Pulmonary artery endothelial cell (primary cell): ENCODE results near the gene SPRR1A. TPM values are rescaled to one million over a fixed set of nuclear protein-coding genes. Genes with fewer than 3 reads are reported as not detected.
"Not testable (repeated sequence)": the region's sequence is repeated elsewhere in the genome, so short reads cannot be mapped to it uniquely, and the experiment has no call there.

Experiments
- DNase-seq: peaks from one replicate; pipeline ENCODE4 v3.0.0-alpha.2; 2011; ENCODE audit warnings: low read depth, low spot score
- total RNA-seq: library from RNA; depleted of rRNA; stranded (reverse); fragments of >200 nt; gene quantifications from 2 replicates; pipeline ENCODE4 v1.2.3, GENCODE V29; 2014

SPRR1A gene
- total RNA-seq, 1 donor from 2014 or later: not detected

DNA sequence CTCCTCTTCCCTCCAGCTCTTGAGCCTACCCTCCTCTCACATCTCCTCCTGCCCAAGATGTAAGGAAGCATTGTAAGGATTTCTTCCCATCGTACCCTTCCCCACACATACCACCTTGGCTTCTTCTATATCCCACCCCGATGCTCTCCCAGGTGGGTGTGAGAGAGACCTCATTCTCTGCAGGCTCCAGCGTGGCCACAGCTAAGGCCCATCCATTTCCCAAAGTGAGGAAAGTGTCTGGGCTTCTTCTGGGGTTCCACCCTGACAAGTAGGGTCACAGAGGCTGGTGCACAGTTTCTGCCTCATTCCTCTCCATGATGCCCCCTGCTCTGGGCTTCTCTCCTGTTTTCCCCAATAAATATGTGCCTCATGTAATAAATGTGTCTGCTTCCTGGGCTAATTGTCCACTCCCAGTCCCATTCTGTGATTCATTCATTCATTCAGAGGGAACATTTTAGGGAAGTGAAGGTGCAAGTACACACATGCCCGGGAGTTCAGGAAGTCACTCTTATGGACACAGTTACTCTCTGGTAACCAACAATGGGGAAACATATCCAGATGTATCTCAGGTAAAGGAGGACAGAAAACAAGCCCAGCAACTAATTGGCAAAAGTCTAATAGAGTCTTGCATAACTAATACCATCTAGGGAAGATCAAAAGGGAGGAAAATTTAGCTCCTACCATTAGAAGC lies 11.5 kb upstream of the SPRR1A start:
- DNase-seq: no peak

GRCh38 chr1:152976688-152977087 lies 7.2 kb upstream of the SPRR1A start:
- DNase-seq: no peak

DNA sequence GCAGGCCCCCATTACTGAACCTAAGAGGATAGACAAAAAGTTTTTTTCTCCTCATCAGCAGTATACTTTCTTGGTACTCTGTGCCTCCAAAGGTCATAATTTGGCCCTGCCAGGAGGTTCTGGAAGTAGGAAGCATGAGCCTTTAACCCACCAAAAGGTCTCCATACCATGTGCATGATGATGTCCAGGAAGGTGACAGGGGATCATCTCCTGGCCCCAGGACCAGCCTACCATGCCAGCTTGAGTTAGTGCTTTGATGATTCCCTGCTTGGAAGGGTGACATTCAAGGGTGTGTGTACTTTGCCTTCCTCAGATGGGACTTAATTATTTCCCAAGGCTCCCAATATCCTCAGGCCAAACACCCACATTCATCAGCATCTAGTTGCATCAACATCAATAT lies 6.3 kb upstream of the SPRR1A start:
- no peak for DNase-seq

DNA sequence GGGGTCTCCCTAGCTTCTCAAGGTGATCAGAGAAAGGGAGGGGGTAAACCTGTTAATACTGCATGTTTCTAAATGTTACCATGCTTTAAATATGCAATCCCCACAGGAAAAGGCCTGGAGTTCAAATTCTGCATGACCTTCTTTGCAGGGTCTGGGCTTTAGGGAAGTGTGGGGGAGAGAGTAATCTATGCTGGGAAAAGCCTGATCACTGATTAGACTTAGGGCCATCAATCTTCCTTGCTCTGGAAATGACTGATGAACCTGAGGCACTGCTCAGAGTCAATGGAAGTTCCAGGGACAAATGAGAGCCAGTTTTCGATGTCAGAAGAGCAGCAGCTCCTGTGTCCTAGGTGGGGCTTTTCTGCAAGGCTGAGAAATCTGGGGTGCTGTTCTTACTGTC lies 3.2 kb upstream of the SPRR1A start:
- no peak for DNase-seq

DNA sequence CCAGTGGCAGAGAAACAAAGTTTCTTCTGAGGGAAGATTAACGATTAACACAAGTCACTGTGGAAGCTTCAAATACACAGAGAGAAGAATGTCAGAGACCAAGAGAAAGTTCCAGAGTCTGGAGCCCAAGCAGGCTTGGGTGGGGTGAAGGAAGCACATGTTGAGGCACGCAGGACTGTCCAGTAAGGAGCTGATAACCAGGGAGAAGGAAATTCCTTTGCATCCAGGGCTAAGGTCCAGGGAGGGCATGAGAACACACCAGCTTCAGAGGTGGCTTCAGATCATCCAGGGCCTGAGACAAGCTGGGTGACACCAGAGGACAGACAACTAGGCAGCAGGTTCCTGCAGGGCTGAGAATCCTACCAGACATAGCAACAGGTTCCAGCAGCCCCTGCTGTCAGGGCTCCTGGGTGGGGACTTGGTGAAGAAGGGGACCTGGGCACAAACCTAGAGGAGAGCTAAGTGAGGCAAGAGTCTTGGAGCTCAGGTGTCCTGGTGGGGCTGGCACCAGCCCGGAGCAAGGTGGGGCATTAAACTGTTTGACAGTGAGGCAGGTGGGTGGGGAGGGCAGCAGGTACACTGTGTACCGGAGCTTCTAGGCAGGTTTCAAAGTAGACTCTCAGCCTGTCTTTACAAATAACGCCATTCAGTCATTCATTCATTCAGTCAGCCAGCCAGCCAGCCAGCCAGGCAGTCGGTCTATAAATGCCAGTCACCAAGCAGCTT lies 2.6 kb upstream of the SPRR1A start:
- DNase-seq: no peak

DNA sequence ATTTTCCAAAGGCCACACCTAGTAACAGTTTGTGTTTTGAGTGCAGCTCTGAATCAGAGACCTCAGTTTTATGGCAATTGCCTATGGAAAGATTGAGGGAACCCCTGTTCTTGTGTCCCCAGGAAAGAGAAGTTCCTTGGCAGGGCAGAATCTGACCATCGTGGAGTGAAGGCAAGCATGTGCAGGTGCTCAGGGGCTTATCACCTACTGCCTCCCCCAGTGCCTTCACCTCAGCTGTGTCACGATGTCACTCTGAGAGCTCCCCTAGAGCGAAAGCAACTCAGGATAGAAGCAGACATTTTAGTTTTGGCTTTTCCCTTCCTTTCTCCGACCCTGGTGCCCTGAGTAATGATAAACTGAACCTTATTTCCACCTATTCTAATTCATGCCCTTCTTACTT lies 1.8 kb upstream of the SPRR1A start:
- DNase-seq: no peak

DNA sequence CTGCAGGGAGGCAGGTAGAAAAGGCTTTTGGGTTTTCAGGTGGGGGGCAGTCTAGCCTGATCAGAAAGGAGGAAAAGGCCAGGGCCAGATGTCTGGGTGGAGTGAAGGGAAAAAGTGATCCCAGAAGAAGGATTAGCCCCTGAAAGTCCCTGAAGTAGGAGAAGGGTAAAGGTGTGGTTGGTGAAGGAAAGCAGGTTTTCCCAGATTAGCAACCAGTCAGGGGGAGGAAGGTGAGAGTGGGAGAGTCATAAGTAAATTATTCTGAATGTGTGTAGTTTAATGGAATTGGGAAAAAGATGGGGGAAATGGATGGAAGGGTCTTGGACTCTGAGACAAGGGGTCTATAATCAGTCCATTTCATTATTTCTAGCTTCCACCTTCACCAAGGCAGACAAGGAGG lies 647 bp upstream of the SPRR1A start:
- no peak for DNase-seq

GRCh38 chr1:152986578-152986977 lies 2.7 kb downstream of the SPRR1A start:
- DNase-seq: no peak

- DNase-seq: no peak
Measured at GRCh38 chr1:152993186-152993585, 9.3 kb downstream of the SPRR1A start.

GRCh38 chr1:152995842-152996241 lies 12.0 kb downstream of the SPRR1A start:
- DNase-seq: no peak

DNA sequence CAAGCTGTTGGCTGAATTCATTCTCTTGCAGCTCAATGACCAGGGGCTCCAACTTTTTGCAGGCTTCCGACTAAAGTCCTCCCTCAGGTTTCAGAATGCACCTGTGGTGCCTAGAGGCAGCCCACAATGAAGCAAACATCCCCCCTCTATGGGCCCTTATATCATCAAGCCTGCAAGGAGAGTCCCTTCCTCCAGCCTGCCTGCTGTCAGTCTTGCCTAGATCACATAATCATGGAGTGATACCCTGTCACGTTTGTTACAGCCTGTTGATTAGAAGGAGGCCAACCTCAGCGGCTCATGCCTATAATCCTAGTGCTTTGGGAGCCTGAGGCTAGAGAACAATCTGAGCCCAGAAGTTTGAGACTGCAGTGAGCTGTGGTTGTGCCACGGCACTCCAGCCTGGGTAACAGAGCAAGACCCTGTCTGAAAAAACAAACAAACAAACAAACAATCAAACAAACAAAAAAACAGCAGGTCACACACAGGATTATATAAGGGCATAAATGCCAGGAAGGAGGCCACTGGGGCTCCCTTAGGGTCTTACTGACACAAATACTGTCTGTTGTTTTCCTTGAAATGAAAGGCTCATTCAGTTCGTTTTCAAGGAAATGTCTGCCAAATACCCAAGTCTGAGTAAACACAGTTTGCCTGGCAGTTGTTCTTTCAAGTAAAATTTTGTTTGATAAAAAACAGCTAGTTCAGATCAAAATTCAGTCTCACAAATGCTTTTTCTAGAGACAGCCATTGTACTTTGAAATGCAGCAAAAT lies 12.9 kb downstream of the SPRR1A start:
- DNase-seq: no peak

DNA sequence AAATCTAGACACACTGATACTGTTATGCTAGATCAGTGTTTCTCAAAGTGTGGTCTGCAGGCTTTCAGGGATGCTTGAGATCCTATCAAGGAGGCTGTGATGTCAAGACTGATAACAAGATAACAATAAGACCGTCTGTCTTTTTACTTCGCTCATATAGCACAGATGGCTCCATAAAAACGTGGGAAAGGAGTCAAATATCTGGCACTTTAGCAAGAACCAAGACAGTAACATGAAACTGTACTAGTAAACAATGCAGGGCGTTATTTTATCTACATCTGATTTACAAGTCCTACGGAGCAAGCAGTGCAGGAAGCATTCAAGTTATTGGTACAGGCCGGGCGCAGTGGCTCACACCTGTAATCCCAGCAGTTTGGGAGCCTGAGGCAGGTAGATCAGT lies 14.0 kb downstream of the SPRR1A start:
- DNase-seq: no peak

- DNase-seq: no peak
Measured at GRCh38 chr1:152998476-152998875, 14.6 kb downstream of the SPRR1A start.

DNA sequence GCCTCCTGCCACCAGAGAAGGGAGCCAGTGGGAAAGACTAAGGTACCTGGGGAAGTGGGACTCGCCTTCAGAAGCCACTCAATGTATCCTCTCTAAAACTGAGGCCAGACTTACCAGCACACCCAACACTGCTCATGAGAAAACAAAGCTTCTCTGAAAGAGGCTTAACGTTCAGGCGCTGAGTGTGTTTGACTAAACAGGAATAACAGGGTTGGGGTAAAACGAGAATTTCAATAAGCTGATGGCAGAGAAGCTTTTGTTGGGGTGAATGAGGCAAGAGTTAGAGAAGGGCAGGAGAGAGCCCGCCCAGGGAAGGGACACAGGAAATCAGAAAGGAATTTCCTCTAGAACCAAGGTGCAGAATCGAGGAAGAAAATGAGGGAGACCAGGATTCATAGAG lies 15.9 kb downstream of the SPRR1A start:
- DNase-seq: no peak

- no peak for DNase-seq
Measured at GRCh38 chr1:153000294-153000693, 16.4 kb downstream of the SPRR1A start.

DNA sequence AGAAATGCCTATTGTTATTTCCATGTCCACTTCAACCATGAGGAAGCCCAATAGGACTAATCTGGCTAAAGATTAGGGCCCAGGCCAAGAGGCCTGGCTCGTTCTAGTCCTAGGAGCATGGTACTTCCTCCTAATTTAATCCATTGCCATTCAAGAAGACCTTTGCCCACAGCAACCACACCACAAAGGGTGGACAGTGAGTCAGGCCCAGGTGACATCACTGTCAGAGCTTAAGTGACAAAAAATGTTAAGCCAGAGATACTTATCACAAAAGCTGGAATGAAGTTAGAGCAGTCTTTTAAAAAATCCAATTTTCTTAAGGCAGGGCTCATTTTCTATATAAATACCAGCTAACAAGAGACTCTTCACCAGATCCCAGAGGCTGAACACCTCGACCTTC lies 17.5 kb downstream of the SPRR1A start, which contains the start of gene SPRR3:
Gene SPRR3, plus strand, starts transcription at position 368 of the 400 bp plus-strand sequence. CDS start 1,272 bp downstream, outside the sequence.
- DNase-seq: no peak

DNA sequence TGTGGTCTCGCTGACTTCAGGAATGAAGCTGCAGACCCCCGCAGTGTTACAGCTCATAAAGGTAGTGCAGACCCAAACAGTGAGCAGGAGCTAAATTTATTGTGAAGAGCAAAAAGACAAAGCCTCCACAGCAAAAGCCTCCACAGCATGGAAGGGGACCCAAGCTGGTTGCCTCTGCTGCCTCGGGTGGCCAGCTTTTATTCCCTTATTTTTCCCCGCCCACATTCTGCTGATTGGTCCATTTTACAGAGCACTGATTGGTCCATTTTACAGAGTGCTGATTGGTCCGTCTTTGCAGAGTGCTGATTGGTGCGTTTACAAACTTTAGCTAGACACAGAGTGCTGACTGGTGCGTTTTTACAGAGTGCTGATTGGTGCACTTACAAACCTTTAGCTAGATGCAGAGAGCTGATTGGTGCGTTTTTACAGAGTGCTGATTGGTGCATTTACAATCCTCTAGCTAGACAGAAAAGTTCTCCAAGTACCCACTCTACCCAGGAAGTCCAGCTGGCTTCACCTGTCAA lies 27.4 kb downstream of the SPRR1A start:
- not testable (repeated sequence) for DNase-seq

DNA sequence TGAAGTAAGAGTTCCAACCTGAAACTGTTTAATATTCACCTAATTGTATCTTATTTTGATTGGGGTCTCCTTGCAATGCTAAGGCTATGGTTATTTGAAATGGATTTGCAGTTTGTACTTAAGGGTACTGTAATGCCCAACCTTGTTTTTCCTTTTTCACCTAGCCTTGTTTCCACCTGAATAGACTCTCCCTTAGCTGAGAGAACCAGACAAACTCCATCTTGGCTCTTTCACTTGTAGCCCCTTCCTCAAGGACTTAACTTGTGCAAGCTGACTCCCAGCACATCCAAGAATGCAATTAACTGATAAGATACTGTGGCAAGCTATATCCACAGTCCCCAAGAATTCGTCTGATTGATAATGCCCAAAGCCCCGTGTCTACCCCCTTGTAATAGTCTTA lies 37.9 kb downstream of the SPRR1A start:
- DNase-seq: not testable (repeated sequence)

GRCh38 chr1:153022340-153022739 lies 38.5 kb downstream of the SPRR1A start:
- not testable (repeated sequence) for DNase-seq

DNA sequence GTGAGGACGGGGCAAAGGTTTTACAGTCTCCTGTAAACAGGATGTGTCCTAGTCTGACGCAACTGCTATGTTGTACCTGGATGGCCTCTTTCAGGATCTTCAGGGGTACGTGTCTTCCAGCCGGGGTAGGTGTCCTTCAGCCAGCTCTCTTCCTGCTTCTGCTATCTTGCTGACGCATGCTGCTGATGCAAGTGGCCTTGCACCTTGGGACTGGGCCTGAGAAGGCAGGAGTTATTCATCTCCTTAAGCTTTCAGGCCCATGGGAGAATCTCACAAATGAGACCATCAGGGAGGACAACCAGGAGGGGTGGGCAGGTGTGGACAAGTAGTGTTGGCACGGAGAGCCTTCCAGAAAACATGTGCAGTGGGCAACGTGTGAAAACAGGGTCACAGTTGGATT lies 39.2 kb downstream of the SPRR1A start:
- DNase-seq: no peak

DNA sequence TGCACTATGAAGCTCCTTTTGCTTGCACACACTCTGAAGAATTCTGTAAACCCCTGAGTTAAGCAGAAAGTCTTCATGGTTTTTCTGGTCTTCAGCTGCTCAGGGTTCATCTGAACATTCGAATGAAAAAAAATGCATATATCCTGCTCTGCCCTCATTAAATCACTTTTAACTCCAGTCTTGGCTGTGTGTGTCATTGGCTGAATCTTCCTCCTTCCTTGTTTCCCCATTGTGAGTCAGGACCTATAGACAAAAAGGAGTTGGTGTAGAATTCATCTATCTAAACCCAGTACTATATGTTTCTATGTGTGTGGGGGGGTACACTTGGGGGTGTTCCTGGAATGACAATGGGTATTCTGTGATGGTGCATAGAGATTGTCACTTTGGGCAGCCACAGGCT lies 40.5 kb downstream of the SPRR1A start:
- DNase-seq: no peak

DNA sequence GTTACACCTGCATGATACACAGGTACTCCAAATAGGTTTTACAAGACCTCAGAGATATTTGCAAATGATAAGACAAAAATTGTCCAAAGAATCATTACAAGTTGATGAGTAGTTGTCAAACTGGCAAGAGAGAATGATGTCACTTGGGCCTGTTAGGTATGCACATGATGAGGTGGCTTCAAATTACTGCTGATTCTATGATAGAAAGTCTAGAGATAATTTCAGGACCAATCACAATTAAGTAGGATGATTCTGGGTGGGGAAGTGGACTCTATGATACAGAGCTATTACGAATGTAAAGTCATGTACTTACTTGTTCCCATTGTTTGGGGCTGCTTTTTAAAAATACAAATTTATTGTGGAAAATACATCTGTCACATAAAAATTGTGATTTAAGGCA lies 41.9 kb downstream of the SPRR1A start:
- no peak for DNase-seq
